Measurements from ENCODE around the gene HOXD1. TPM values are rescaled to one million over a fixed set of nuclear protein-coding genes. Genes with fewer than 3 reads are reported as not detected.

HOXD1 gene
- total RNA-seq, 1 experiment from 2014 or later = not detected

DNA sequence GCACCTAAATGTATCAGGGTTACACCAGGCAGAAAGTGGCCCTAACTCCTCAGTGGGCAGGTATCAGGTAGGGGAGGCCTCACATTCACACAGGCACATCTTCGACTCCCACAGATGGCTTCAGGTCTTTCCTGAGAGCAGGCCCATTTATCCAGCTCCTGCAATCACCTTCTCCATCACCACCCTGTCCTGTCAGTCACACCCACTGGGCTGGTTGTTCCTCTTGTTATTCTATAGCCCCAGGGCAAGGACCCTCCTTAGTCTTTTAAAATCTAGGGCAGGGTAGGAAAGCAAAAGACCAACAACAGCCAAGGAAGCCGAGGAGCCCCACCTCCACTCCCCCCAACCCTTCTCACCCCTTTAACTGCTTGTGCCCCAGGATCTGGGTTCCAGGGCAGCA is 46.2 kb upstream of the HOXD1 start:
- Histone ChIP-seq H4K5ac (ENCODE audit: insufficient read length, low read depth, low read length) (no peak overlapping the region), H2BK20ac (ENCODE audit: low read depth, low read length, poor library complexity, severe bottlenecking) (no peak overlapping the region), H2BK12ac (ENCODE audit: insufficient read length, low read depth, low read length) (no peak overlapping the region), H3K27ac (ENCODE audit: insufficient read length, low read depth, low read length) (no peak overlapping the region), H3K23me2 (ENCODE audit: insufficient read length, low read depth, low read length, poor library complexity, severe bottlenecking) (no peaks in the 10 kb centered on the region), H4K91ac (ENCODE audit: insufficient read length, low read depth, low read length) (no peak overlapping the region), H3K9ac (ENCODE audit: extremely low read depth, insufficient read length, low read length) (no peak overlapping the region), H3K23ac (ENCODE audit: insufficient read length, low read depth, low read length) (no peak overlapping the region), H3K79me1 (ENCODE audit: insufficient read depth, low read depth, low read length, poor library complexity, severe bottlenecking) (no peaks in the 10 kb centered on the region), H2BK5ac (ENCODE audit: insufficient read length, low read length) (no peak overlapping the region), H3K4me2 (ENCODE audit: insufficient read depth, insufficient read length, low read length) (no peak overlapping the region), H2AK5ac (ENCODE audit: insufficient read length, low read length) (no peak overlapping the region), H3K4ac (ENCODE audit: low read depth, low read length) (no peak overlapping the region), H3K56ac (ENCODE audit: insufficient read length, low read depth, low read length) (no peak overlapping the region), H4K20me1 (ENCODE audit: control insufficient read depth, insufficient read depth, insufficient read length) (no peaks in the 10 kb centered on the region), H3T11ph (ENCODE audit: low read length) (no peak overlapping the region), H3K27me3 (ENCODE audit: insufficient read depth, low read length) (peaks cover 86% of the 10 kb centered on the region), H3K79me2 (ENCODE audit: insufficient read depth, low read length) (no peaks in the 10 kb centered on the region), H3K14ac (ENCODE audit: insufficient read depth, low read length) (no peak overlapping the region), H3K4me1 (ENCODE audit: insufficient read depth, low read length) (no peaks in the 10 kb centered on the region), H4K8ac (replicated peaks; ENCODE audit: insufficient read length, low read depth, low read length) (no peak overlapping the region), H2AFZ (ENCODE audit: low read length) (no peak overlapping the region), H2BK15ac (ENCODE audit: low read depth, low read length) (no peak overlapping the region), H3K9me3 (ENCODE audit: control insufficient read depth, low read depth, low read length) (no peaks in the 10 kb centered on the region), H3K18ac (ENCODE audit: insufficient read length, low read depth, low read length) (no peak overlapping the region), H2BK120ac (ENCODE audit: low read depth, low read length, poor library complexity, severe bottlenecking) (no peak overlapping the region)
- WGBS (ENCODE audit: extremely low coverage, insufficient read length, low lambda C conversion rate) = no CpG with 5 or more reads among the region's 2 CpGs
- Mint-ChIP-seq H3K36me3 (ENCODE audit: insufficient read depth in 1 of 3, low read depth in 3 of 3) (no peaks in the 10 kb centered on the region), H3K27me3 (ENCODE audit: low read depth) (peaks cover 98% of the 10 kb centered on the region), H3K27ac (no peak overlapping the region), H3K4me1 (peaks cover 0 to 6% of the 10 kb centered on the region in 2 experiments; a peak in 1 of 4 replicates), H3K9me3 (peaks cover 0 to 6% of the 10 kb centered on the region in 2 experiments; a peak in 3 of 5 replicates), H3K4me3 (no peak overlapping the region)
- DNase-seq = no peak
- TF ChIP-seq, protein P1, sequence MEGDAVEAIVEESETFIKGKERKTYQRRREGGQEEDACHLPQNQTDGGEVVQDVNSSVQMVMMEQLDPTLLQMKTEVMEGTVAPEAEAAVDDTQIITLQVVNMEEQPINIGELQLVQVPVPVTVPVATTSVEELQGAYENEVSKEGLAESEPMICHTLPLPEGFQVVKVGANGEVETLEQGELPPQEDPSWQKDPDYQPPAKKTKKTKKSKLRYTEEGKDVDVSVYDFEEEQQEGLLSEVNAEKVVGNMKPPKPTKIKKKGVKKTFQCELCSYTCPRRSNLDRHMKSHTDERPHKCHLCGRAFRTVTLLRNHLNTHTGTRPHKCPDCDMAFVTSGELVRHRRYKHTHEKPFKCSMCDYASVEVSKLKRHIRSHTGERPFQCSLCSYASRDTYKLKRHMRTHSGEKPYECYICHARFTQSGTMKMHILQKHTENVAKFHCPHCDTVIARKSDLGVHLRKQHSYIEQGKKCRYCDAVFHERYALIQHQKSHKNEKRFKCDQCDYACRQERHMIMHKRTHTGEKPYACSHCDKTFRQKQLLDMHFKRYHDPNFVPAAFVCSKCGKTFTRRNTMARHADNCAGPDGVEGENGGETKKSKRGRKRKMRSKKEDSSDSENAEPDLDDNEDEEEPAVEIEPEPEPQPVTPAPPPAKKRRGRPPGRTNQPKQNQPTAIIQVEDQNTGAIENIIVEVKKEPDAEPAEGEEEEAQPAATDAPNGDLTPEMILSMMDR (conservative IDR thresholded peaks at IDR 0.05) = no peak
